ENCODE data around the gene INMT. TPM values are rescaled to one million over a fixed set of nuclear protein-coding genes. Genes with fewer than 3 reads are reported as not detected.

Gene INMT
- total RNA-seq, 1 experiment from 2014 or later = not detected

DNA sequence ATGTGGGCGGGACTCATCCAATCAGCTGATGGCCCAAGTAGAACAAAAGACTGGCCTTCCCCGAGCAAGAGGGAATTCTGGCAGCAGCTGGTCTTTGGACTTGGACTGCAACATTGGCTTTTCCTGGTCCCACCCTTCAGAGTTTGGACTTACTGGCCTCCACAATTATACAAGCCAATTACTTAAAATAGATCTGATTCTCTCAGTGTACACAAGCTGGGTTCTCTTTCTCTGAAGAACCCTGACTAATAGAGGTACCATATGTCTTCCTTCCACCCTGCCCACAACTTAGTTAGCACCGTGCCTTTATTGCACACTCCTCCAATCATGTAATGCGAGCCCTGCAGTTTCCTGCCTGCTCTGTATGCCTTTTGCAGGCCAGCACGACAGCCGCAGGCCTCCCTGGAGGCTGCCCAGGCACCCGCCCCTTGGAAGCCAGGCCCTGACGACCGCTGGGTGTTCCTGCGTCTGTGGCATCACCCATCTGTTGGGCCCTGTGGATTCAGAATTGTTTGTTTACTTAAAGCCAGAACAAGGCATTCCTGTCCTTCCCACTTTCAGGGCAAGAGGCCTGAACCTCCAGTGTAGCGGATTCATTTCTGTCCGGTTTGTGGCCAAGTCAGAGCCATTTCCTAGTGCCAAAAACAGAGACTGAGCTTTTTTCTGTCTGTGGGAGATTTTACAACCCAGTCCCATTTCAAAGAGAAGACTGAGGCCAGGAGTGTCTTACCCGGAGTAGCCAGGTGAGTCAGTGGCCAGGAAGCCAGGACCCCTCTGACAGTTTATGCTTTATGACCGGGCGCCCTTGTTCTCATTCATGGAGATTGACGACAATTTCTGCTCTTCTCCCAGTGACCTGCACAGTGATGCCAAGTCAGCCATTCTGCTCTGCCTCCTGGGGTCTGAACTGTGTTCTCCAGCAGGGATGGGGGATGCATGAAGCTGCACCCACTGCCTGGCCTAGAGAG lies 968 bp upstream of the INMT start:
- no peak for DNase-seq (ENCODE audit: extremely low read depth, low read depth)

DNA sequence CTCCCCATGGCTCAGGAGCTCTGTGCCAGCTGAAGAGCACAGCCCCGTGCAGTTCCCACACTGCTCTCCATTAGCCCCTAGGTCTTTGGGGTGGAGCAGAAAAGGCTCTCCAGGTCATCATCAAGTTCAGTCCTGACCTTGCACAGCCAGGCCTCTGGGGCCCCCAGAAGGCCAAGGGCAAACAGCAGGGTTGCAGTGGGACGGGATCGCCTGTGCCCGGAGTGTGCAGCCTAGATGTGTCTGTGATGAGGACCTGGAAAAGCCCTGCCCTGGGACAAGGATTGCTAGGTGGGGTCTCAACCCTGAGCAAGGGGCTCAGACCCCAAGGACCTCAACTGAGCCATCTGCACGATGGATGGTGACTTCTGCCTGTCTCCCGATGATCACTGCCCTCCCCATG lies 549 bp downstream of the INMT start:
- DNase-seq (ENCODE audit: extremely low read depth, low read depth) = no peak

DNA sequence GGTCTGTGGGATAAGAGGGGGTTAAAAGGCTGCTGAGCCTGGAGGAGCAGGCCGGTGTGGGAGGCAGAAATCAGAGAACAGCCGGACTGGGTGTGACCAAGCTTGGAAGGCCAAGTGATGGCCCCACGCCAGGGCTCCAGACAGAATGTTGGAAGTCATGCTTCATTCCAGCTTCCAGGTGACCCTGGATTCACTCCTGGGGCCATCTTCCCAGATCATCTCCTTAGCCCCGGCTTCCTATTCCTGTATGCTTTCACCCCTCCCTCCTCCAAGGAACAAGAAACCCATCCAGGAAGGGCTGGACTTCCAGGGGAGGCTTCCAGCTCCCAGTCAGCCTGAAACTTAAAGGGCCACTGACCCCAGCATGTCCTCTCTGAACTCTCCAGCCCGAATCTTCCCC lies 1.0 kb downstream of the INMT start:
- DNase-seq (ENCODE audit: extremely low read depth, low read depth) = no peak

DNA sequence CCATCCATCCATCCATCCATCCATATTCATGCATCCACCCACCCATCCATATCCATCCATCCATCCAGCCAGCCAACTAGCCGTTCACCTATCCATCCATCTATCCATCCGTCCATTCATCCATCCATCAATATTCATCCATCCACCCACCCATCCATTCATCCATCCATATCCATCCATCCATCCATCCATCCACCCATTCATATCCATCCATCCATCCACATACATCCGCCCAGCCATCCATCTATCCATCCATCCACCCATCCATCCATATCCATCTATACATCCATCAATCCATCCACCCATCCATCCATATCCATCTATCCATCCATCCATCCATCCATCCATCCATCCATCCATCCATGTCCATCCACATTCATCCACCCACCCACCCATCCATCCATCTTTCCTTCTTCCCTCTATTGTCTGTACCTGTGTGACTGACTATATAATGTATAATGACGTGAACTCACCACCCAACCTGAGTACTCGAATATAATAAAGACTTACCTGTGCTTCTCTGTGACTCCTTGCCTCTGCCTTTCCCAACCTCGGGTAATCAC lies 2.5 kb downstream of the INMT start:
- DNase-seq (ENCODE audit: extremely low read depth, low read depth) = no peak

DNA sequence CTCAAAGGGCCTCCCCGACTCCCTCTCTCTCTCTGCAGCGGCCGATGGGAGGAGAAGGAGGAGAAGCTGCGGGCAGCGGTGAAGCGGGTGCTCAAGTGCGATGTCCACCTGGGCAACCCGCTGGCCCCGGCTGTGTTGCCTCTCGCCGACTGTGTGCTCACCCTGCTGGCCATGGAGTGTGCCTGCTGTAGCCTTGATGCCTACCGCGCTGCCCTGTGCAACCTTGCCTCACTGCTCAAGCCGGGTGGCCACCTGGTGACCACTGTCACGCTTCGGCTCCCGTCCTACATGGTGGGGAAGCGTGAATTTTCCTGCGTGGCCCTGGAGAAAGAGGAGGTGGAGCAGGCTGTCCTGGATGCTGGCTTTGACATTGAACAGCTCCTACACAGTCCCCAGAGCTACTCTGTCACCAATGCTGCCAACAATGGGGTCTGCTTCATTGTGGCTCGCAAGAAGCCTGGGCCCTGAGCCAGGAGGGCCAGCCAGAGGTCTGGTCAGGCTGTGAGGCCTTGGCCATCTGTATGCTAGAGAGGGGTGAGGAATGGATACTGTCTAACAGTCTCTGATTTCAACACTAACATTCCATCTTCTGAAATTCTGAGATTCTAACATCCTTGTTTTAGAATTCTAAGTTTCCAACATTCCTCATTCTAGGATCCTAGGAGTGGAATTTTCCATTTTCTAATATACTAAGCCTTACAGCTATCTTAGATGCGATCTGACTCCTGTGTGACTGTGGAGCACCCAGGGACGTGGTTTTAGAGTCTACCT lies 3.6 kb downstream of the INMT start:
- DNase-seq (ENCODE audit: extremely low read depth, low read depth) = no peak

DNA sequence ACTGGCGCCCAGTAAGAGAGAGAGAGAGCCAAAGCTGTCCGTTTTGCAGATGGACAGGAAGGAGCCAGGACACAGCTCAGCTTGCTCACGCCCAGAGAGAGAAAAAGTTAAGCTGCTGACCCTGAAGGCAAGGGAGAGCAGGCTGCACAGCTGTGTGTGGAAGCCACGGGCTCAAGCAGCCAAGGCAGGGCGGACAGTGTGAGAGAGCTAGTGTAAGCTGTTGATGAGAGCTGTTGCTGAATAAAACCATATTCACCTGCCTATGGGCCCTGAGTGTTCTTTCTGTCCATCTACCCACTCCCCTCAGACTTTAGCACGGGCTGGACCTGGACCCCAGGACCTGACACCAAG lies 5.4 kb downstream of the INMT start:
- no peak for DNase-seq (ENCODE audit: extremely low read depth, low read depth)

DNA sequence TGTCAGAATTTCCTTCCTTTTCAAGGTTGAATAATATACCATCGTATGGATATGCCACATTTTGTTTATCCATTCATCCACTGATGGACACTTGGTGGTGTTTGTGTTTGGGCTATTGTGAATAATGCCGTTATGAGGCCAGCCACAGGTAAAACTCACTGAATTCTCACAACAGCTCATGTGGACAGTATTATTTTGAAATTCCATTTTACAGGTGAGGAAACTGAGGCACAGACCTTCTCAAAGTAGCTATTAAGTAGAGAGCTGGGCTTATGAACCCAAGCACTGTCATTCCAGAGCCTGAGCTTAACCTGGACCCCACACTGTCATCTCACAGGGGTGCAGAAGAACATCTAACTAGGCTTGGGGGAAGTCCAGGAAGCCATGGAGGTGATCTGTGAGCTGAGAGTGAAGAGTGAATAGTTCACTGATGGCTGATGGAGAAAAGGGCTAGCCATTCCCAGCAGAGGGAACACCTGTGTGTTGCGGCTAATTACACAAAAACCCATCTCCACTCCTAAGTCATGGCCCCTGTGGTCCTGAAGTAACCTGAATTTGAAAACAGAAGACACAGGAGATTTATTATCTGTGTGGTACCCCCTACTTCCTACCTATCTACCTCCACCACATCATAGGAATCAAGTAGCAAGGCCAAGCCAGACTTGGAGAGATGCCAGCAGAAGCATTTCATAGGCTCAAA lies 8.7 kb downstream of the INMT start:
- DNase-seq (ENCODE audit: extremely low read depth, low read depth) = no peak

DNA sequence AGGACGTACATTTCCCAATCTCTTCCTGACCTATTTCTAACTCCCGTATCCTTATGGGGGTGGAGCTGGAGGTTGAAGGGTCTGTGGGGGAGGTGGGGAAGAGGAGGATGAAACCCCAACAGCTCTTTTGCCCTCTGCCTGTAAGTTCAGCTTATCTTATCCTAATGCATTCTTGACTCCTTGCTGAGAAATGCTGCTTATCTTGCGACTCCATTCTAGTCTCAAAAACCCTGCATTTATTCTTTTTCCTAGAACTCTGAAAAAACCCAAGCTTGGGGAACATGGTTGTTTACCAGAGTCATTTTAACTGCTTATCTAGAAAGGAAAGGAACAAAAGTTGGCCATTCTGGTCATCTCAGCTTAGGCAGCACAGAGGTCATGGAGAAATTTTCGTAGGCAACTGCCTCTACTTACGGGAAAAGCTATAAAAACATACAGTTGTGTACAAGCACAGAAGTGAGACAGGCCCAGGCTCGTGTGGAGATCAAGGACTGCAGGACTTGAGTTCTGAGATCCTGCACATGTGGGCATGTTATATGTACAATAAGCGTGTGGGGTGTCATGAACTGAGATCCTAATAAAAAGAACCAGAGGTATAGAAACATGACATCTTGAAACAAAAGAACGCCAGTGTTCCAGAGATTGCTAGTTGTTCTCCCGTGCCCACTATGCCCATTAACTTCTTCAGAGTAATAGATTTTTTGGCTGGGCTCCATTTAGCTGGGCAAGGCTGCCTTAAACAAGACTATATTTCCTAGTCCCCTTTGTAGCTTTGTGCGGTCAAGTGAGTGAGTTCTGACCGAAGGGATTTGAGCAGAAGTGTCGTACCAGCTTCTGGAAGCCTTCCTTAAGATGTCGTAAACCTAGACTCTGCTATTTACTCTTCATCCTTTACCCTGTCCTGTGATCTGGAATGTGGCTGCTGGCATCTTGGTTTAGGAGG lies 9.6 kb downstream of the INMT start:
- DNase-seq (ENCODE audit: extremely low read depth, low read depth) = no peak

DNA sequence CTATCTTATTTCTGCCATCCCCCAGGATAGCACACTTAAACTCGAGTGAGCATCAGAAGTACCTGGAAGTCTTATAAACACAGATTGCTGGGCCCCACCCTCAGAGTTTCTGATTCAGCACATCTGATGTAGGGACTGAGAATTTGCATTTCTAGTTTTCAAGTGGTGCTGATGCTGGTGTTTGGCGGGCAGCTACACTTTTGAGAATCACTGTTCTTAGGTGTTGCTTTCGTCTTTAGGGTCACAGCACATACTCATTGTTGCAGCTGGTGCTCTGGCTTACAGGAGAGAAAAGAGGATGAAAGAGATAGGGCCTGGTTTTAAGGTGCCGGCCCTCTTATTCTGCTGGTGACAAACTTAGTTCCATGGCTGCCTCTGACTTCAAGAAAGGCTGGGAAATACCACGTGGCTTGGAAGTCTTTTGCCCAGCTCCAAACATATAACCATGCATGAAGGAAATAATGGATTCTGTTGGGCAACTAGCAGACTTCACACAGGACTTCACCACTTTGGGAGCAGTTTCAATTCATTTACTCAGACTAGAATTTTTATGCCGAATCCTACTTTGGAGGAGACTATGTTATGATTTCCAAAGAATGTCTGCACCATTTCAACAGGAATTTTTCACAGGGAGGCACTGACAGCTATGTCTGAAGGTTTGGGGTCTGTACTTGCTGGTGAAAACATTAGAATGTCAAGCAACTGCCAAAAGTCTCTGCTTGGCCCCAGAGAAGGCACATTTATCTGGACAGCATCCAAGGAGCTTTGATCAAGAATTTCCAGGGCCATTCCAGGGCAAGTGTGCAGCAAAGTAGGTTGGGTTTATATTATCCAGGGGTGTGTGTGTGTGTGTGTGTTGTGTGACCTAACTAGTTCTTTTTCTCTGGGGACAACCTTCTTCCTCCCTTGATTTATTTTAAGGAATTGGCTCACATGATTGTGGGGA lies 12.4 kb downstream of the INMT start:
- no peak for DNase-seq (ENCODE audit: extremely low read depth, low read depth)

DNA sequence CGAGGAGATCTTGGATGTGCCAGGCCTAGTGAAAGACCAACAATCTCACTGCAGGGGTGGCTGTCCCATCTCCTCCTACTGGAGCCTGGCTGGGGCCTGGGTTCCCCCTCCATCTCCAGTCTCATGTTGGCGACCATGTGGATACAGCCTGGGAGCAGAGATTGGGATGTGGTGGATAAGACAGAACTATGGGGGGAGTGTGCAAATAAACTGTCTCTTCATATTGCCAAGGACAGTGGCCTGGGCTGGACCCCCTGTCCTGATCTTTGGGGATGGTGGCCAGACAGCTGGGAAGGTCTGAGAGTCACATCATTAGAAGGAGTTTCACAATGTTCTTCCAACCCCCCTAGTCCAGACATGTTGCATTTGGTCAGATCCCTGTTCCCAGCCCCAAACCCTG lies 13.5 kb downstream of the INMT start:
- DNase-seq (ENCODE audit: extremely low read depth, low read depth) = no peak

DNA sequence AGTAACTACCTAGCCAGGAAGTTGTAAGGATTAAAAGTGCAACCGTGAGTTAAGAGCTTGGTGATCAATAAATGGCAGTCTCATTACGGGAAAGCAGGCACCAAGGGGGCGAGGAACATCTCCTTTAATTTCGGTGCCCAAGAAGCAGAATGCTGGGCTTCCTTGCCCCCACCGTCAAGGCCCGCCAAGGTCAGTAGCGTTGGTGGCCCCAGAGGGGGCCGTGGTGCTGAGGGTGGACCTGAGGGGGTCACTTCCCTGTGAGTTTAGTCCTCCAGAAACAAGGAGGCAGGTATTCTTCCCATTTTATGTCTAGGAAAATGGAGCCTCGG lies 18.9 kb downstream of the INMT start:
- DNase-seq (ENCODE audit: extremely low read depth, low read depth) = no peak

DNA sequence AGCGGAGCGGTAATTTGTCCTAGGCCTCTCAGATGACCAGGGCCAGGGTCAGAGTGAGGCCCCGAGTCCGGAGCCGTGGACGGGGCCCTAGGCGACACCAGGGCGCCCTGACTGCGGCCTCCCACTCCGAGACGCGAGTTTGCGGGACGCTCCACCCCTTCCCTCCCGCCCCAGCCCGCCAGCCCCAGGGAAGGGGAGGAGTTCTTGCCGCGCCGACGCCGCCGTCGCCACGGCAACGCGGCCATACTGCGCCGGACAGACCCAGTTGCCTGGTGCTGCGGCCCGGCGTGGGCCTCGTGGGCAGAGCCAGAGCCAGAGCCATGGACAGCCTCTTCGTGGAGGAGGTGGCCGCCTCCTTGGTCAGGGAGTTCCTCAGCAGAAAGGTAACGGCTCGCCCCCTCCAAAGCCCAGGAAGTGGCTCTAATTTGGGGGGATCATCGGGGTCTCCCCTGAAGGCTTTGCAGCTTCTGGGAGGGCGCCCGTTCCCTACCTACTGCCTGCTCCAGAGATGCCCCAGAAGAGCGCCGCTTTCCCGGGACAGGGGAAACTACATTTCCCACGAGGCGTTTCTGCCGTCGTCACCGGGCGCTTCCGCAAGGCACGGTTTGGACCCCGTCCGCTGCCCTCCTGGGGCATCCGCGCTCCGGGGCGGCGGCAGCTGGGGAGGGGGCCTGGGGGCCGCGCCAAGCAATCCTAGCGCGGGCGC lies 19.4 kb downstream of the INMT start, which contains the start of gene MINDY4:
Gene MINDY4 (plus strand): TSS at position 244 of the 706 bp plus-strand sequence. CDS start 77 bp downstream, at position 321.
- DNase-seq (ENCODE audit: extremely low read depth, low read depth) = peak; percentile 63

DNA sequence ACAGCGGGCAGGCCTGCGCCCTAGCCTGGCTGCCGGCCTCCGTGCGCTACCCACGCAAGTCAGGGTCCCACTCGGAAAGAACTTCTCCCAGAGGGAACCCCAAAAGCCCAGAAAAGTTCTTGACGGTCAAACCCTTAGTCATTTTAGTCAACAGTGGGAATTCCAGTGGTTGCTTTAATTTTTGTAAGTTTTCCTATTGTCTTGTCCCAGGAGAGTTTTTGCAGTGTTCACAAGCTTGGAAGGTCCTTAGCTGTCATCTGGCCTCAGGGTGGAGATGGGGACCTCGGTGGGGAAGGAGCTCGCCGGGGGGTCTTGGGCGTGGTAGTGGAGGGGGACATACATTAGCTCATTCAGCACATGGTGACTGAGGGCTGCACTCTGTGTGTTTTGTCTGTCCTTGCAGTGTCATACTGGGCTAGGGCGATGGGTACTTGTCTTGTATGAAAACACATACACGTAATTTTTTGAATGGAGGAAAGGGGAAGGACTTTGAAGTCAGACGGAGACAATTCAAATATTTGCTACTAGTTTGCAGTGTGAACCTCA lies 20.0 kb downstream of the INMT start:
- DNase-seq (ENCODE audit: extremely low read depth, low read depth) = no peak

DNA sequence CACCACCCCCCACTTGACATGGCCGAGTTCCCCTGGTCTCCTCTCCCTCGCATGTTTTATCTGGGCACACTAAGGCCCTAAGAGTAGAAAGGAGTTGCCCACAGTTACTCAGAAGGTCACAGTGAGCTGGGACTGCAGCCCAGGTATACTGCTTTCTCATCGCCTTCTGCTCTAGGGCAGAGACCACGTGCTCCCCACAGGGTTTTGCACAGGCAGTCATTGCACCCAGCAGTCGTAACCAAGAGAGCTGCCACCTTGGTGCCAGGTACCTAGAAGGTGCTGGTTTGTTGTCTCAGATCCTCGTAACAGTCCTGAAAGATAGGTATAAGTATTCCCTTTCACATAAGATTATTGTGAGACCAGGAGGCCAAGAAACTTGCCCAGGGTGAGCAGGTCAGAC lies 21.0 kb downstream of the INMT start:
- no peak for DNase-seq (ENCODE audit: extremely low read depth, low read depth)

DNA sequence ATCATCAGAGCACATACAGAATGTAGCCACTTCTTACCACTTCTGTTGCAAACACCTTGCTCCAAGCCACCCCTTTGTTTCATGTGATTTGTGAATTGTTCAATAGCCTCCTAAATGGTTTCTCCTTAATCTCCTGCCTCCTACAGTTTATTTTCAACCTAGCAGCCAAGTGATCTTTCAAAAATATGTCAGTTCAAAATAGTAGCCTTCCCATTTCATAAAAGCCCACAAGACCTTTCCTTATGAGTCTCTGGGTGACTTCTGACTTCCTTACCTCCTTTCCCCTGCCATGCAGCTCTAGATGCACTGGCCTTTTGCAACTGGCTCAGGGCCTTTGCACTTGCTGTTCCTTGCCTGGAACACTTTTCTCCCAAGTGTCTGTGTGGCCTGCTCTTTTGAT lies 24.1 kb downstream of the INMT start:
- DNase-seq (ENCODE audit: extremely low read depth, low read depth) = no peak

DNA sequence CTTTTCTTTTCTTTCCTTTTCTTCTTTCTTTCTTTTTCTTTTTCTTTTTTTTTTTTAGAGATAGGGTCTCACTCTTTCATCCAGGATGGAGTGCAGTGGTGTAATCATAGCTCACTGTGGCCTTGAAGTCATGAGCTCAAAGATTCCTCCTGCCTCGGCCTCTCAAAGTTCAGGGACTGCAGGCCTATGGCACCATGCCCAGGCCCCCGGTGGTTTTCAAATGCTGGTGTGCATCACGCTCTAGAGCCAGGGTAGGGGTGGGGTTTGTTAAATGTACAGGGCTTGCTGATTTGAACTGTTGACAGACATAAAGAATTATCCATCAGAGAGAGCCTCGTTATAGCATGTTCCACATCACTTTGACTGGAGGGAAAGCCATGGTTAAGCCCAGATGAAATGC lies 25.0 kb downstream of the INMT start:
- no peak for DNase-seq (ENCODE audit: extremely low read depth, low read depth)

DNA sequence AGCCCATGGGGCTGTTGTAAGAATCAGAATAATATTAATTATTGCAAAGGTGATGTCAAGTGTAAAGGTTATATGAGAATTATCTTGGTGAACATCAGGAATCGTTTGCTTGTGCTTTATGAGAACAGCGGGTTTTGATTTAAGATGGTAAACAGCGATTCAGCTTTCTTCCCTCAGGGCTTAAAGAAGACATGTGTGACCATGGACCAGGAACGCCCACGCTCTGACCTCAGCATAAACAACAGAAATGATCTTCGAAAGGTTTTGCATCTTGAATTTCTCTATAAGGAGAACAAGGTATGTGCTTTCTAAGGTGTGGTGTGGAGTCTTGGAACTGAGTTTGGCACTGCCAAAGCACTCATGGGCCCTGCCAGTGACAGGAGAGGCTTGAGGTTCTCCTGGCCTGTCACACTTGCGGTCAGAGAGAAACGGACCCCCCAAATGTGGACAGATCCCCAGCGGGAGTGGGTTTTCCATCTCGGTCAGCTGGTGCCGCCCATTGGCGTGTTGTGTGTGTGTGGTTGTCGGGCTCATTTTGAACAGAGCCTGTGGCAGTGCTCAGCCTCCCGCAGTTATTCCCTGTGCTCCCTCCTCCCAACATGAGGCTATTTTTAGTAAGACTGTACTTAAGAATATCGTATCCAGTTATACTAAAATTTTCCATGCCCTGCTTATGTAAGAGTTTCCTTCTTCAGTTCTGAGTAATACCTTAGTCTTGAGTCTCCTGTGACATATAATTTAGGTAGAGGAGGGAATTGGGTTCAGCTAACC lies 26.5 kb downstream of the INMT start:
- no peak for DNase-seq (ENCODE audit: extremely low read depth, low read depth)
